GM12878 (cell line): ENCODE measurements around the gene GVQW3. TPM values are rescaled to one million over a fixed set of nuclear protein-coding genes. Genes with fewer than 3 reads are reported as not detected.

ENCODE experiments used
- ATAC-seq: fragments of 200-7000 bp; cut with Tn5 transposase; 3 replicates; pipeline ENCODE4 v1.9.1; 2020; ENCODE audit warnings: mild to moderate bottlenecking, moderate library complexity
- BruUV-seq: library from RNA; stranded (reverse); fragments of 400-500 nt; replicated peaks from 2 replicates; lab custom pipeline; 2021; lab: Mats Ljungman, UMichigan
- CTCF ChIA-PET: fragments of 300-600 bp; sonication (Branson Sonifier 250); formaldehyde crosslinking; extraction: SDS; loops from one replicate; lab custom pipeline; 2021; ENCODE audit warnings: inconsistent platforms; lab: Yijun Ruan, JAX
- POLR2A ChIA-PET: fragments of 350-600 bp; formaldehyde crosslinking; extraction: SDS; loops from one replicate; lab custom pipeline; 2021; ENCODE audit warnings: inconsistent platforms; lab: Charles Lee
- RAD21 ChIA-PET: fragments of 300-600 bp; sonication (Branson Sonifier 250); formaldehyde crosslinking; loops from one replicate; lab custom pipeline; 2023; ENCODE audit warnings: antibody characterized with exemption; ENCODE audit not compliant: unreplicated experiment; lab: Charles Lee
- SMC1A ChIA-PET: fragments of 300-600 bp; sonication (Branson Sonifier 250); formaldehyde crosslinking; loops from one replicate; lab custom pipeline; 2023; ENCODE audit not compliant: unreplicated experiment, uncharacterized antibody; lab: Charles Lee
- DNase-seq: peaks from one replicate; pipeline ENCODE4 v3.0.0-alpha.2; 2011; ENCODE audit warnings: low read depth, low spot score
- FAIRE-seq: peaks from 3 replicates; lab custom pipeline; 2011; peaks lifted over from hg19 to GRCh38; lab: Jason Lieb, UNC
- H2AFZ ChIP-seq: 2 replicates; pipeline ENCODE4 v1.6.0; 2011; ENCODE audit warnings: low read depth, low read length, control low read depth; ENCODE audit not compliant: control insufficient read depth
- H3K27ac ChIP-seq: 2 replicates; pipeline ENCODE4 v1.5.1; 2011; ENCODE audit warnings: control low read depth; ENCODE audit not compliant: control insufficient read depth, insufficient read depth
- H3K27me3 ChIP-seq, 2 experiments: replicated peaks in 1 of 2; 2 replicates each; pipeline versions ENCODE4 v1.6.0 to v1.6.1; 2011; ENCODE audit warnings: low read length in 1 of 2; ENCODE audit not compliant: control insufficient read depth in 2 of 2, insufficient read depth in 2 of 2
- H3K36me3 ChIP-seq, 2 experiments: 2 replicates each; pipeline ENCODE4 v1.5.1; 2011; ENCODE audit warnings: low read length in 1 of 2; ENCODE audit not compliant: control insufficient read depth in 2 of 2, insufficient read depth in 2 of 2
- H3K4me1 ChIP-seq: 2 replicates; pipeline ENCODE4 v1.6.1; 2011; ENCODE audit warnings: mild to moderate bottlenecking, low read length, moderate library complexity, mixed read lengths; ENCODE audit not compliant: control insufficient read depth, insufficient read depth
- H3K4me2 ChIP-seq: 2 replicates; pipeline ENCODE4 v1.6.0; 2011; ENCODE audit warnings: control low read depth; ENCODE audit not compliant: control insufficient read depth, insufficient read depth
- H3K4me3 ChIP-seq: fragments of 200-600 bp; sonication (generic); 2 replicates; pipeline ENCODE4 v1.5.1; 2016
- H3K79me2 ChIP-seq: 2 replicates; pipeline ENCODE4 v1.6.0; 2011; ENCODE audit warnings: low read length; ENCODE audit not compliant: control insufficient read depth, insufficient read depth
- H3K9ac ChIP-seq: 2 replicates; pipeline ENCODE4 v1.8.0; 2011; ENCODE audit warnings: low read length, control low read depth, mixed read lengths; ENCODE audit not compliant: control insufficient read depth, insufficient read depth
- H3K9me3 ChIP-seq: replicated peaks from 3 replicates; pipeline ENCODE4 v1.5.1; 2011; ENCODE audit warnings: mild to moderate bottlenecking, low read length; ENCODE audit not compliant: control insufficient read depth, insufficient read depth
- H4K20me1 ChIP-seq: 2 replicates; pipeline ENCODE4 v1.6.0; 2011; ENCODE audit not compliant: control insufficient read depth, insufficient read depth
- BCL11A ChIP-seq: IDR thresholded peaks from 2 replicates; pipeline ENCODE4 v1.6.1; 2011; ENCODE audit warnings: low read depth, low read length
- CEBPB ChIP-seq, 2 experiments: fragments of 150-350 bp in 1 of 2; IDR thresholded peaks; 2 replicates each; pipeline ENCODE4 v1.6.1; 2012 to 2014; ENCODE audit warnings: low read depth in 2 of 2, low read length in 2 of 2, borderline replicate concordance in 1 of 2, inconsistent platforms in 1 of 2
- FOXK2 ChIP-seq: fragments of 450-650 bp; IDR thresholded peaks from 2 replicates; pipeline ENCODE4 v1.6.1; 2017; ENCODE audit warnings: mild to moderate bottlenecking, moderate library complexity
- HDAC6 ChIP-seq: fragments of 200-600 bp; sonication (generic); IDR thresholded peaks from one replicate; pipeline ENCODE4 v1.8.0; 2017; ENCODE audit warnings: antibody characterized with exemption; ENCODE audit not compliant: unreplicated experiment
- IRF4 ChIP-seq: IDR thresholded peaks from 2 replicates; pipeline ENCODE4 v1.6.1; 2011; ENCODE audit warnings: low read depth, low read length
- MTA2 ChIP-seq: fragments of 450-650 bp; IDR thresholded peaks from 2 replicates; pipeline ENCODE4 v1.6.1; 2016; ENCODE audit warnings: low read depth, mild to moderate bottlenecking, moderate library complexity
- NFIC ChIP-seq: IDR thresholded peaks from 2 replicates; pipeline ENCODE4 v1.6.1; 2012; ENCODE audit warnings: low read depth, mild to moderate bottlenecking, inconsistent platforms, low read length, moderate library complexity
- NR2C1 ChIP-seq: fragments of 450-650 bp; IDR thresholded peaks from 2 replicates; pipeline ENCODE4 v1.6.1; 2017; ENCODE audit warnings: antibody characterized with exemption, mild to moderate bottlenecking, moderate library complexity
- SP1 ChIP-seq: IDR thresholded peaks from one replicate; pipeline ENCODE4 v1.6.1; 2011; ENCODE audit warnings: low read depth, low read length
- STAT1 ChIP-seq: fragments of 450-650 bp; conservative IDR thresholded peaks from 2 replicates; pipeline ENCODE4 v1.6.1; 2014; ENCODE audit warnings: antibody characterized with exemption, mild to moderate bottlenecking
- SUPT20H ChIP-seq: IDR thresholded peaks from 2 replicates; pipeline ENCODE4 v1.6.1; 2011; ENCODE audit warnings: low read depth, mild to moderate bottlenecking, low read length, moderate library complexity, borderline replicate concordance; ENCODE audit not compliant: control insufficient read depth
- YBX1 ChIP-seq: fragments of 450-650 bp; IDR thresholded peaks from 2 replicates; pipeline ENCODE4 v1.6.1; 2016; ENCODE audit warnings: antibody characterized with exemption
- YY1 ChIP-seq: IDR thresholded peaks from 2 replicates; pipeline ENCODE4 v1.6.1; 2011; ENCODE audit warnings: low read depth, mild to moderate bottlenecking, low read length
- ZZZ3 ChIP-seq: IDR thresholded peaks from 2 replicates; pipeline ENCODE4 v1.6.1; 2011; ENCODE audit warnings: low read depth; ENCODE audit not compliant: control insufficient read depth, insufficient read length
- WGBS: methylation state at CpG from one replicate; pipeline ENCODE4 v1.1.6; 2016; ENCODE audit warnings: low lambda C conversion rate; ENCODE audit not compliant: insufficient replicate concordance, insufficient coverage; ENCODE audit errors: missing lambda C conversion rate; 5-methylcytosine and 5-hydroxymethylcytosine counted together
- in situ Hi-C: fragments of 300-500 bp; cut with MboI; formaldehyde crosslinking; loops from 9 replicates; pipeline ENCODE4 v1.14.3; 2018; ENCODE audit warnings: mixed read lengths
- intact Hi-C: fragments of 100-400 bp; cut with micrococcal nuclease; formaldehyde crosslinking; loops from one replicate; pipeline ENCODE4 v1.14.2; 2022; ENCODE audit not compliant: unreplicated experiment
- polyA plus RNA-seq, 11 experiments: library from polyadenylated mRNA; depleted of rRNA in 4 of 11; unstranded in 6 of 11; stranded (reverse) in 5 of 11; fragments of >200 nt; fragmentation: Nextera tagmentation in 4 of 11; fragmentation: Illumina TruSeq in 1 of 11; extraction: Ambion mirVana in 4 of 11; extraction: Trizol in 1 of 11; gene quantifications; 1 replicate in 1 of 11; 2 replicates in 10 of 11; pipeline versions ENCODE4 v1.2.1 to v1.2.3, GENCODE V29; 2011 to 2016; ENCODE audit warnings: inconsistent platforms in 2 of 11, missing spikeins in 2 of 11, low read depth in 1 of 11
- total RNA-seq, 4 experiments: library from RNA; depleted of rRNA in 3 of 4; stranded (reverse); fragments of >200 nt in 3 of 4; fragmentation: Illumina TruSeq in 1 of 4; extraction: Trizol in 1 of 4; gene quantifications; 2 replicates each; pipeline versions ENCODE4 v1.2.1 to v1.2.3, GENCODE V29; 2013 to 2021
- TF ChIP-seq, protein P1 (sequence below), 3 experiments: IDR thresholded peaks in 2 of 3; conservative IDR thresholded peaks in 1 of 3; 2 replicates each; pipeline ENCODE4 v1.5.1; 2011; ENCODE audit warnings: low read depth in 3 of 3, low read length in 3 of 3, mild to moderate bottlenecking in 3 of 3, control low read depth in 2 of 3, moderate library complexity in 2 of 3, inconsistent platforms in 1 of 3, mixed read lengths in 1 of 3; ENCODE audit not compliant: control insufficient read depth in 2 of 3, insufficient read depth in 1 of 3; ENCODE audit errors: extremely low read depth in 1 of 3
- TF ChIP-seq, protein P2 (sequence below): fragments of 450-650 bp; IDR thresholded peaks from 2 replicates; pipeline ENCODE4 v1.6.1; 2017; ENCODE audit warnings: low read depth, mild to moderate bottlenecking, moderate library complexity

The GVQW3 gene
- total and polyA plus RNA-seq, 10 of the 15 experiments (the other 5 are each of a cell fraction or from before 2014, with no cell fraction given): 0.13 to 3.3 (median 1.7) TPM

DNA sequence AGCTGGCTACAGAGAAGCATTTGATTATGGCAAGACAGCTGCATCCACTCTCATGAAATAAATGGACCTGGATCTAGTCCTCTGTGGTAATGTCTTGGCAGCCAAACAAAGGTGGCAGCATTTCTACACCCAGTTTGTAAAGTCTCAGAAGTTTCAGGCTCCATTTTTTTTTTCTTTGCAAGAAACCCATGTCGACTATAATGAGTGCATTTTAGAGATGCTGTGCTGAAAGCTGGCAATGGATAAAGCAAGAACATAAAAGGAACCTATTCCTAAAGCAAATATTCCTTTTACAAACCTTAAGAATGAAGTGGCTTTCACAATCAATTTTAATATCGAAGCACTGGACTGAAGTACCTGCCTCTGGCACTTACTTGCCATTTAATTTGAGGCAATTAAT, 33.7 kb upstream of the GVQW3 start:
- 98% methylated on average over 2 of the region's 2 CpGs for WGBS
- Histone ChIP-seq H3K9ac (no peak overlapping the region), H3K27ac (no peak overlapping the region), H3K4me2 (no peak overlapping the region), H3K9me3 (no peaks in the 10 kb centered on the region), H2AFZ (no peak overlapping the region), H3K27me3 (no peaks in the 10 kb centered on the region), H4K20me1 (no peaks in the 10 kb centered on the region), H3K79me2 (no peaks in the 10 kb centered on the region), H3K36me3 (no peaks in the 10 kb centered on the region), H3K4me3 (no peak overlapping the region), H3K4me1 (no peaks in the 10 kb centered on the region)
- intact Hi-C loops (loop anchor here (10.0 kb wide), 1 partner anchor 167 kb away; no protein-coding TSS in a partner anchor), in situ Hi-C loops (no loop called here)
- ChIA-PET RAD21 (no interaction called here), POLR2A (no interaction called here), CTCF (interaction anchor here (0.7 to 1.6 kb wide), 2 partner anchors 14 to 474 kb away, joined by 3 read pairs; no protein-coding TSS in a partner anchor), SMC1A (no interaction called here)
- DNase-seq (no peak), FAIRE-seq (no peak), ATAC-seq (no peak)
- BruUV-seq: no TSS peak
- no peak for TF ChIP-seq STAT1
- no peak for TF ChIP-seq NR2C1
- TF ChIP-seq, protein P1, sequence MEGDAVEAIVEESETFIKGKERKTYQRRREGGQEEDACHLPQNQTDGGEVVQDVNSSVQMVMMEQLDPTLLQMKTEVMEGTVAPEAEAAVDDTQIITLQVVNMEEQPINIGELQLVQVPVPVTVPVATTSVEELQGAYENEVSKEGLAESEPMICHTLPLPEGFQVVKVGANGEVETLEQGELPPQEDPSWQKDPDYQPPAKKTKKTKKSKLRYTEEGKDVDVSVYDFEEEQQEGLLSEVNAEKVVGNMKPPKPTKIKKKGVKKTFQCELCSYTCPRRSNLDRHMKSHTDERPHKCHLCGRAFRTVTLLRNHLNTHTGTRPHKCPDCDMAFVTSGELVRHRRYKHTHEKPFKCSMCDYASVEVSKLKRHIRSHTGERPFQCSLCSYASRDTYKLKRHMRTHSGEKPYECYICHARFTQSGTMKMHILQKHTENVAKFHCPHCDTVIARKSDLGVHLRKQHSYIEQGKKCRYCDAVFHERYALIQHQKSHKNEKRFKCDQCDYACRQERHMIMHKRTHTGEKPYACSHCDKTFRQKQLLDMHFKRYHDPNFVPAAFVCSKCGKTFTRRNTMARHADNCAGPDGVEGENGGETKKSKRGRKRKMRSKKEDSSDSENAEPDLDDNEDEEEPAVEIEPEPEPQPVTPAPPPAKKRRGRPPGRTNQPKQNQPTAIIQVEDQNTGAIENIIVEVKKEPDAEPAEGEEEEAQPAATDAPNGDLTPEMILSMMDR (IDR thresholded peaks at IDR 0.05 in 2 of 3, conservative IDR thresholded peaks at IDR 0.05 in 1 of 3; ENCODE audit: control insufficient read depth in 2 of 3, extremely low read depth in 1 of 3, insufficient read depth in 1 of 3, low read depth in 3 of 3, low read length in 3 of 3): peak in 1 of 3 experiments; percentile 13; a peak in 1 of 6 replicates
- TF ChIP-seq FOXK2: no peak
- no peak for TF ChIP-seq YBX1

DNA sequence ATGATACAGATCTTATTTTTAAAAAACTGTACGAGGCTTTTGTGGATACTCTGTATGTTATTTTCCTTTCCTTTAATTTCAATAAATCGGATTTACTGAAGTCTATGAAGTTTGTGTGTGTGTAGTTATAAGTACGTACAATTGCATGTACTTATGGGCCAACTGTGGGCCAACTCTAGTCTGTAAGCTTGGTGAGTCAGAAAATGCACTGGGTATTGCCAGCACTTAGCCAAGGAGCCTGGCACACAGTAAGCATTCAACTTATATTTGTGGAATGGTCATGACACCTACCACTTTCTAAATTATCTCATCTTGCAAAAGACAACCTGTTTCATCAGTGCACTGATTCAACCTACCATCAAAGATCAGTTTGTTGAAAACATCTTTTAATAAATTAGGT, 32.8 kb upstream of the GVQW3 start:
- DNase-seq (no peak), ATAC-seq (no peak), FAIRE-seq (no peak)
- intact Hi-C loops: loop anchor here (10.0 kb wide), 1 partner anchor 166 kb away; no protein-coding TSS in a partner anchor
- no peak overlapping the region for H3K27ac ChIP-seq
- no peaks in the 10 kb centered on the region for H4K20me1 ChIP-seq
- ChIA-PET CTCF (interaction anchor here (0.7 kb wide), 1 partner anchor 475 kb away, joined by 3 read pairs; no protein-coding TSS in a partner anchor), POLR2A (no interaction called here), RAD21 (no interaction called here), SMC1A (interaction anchor here (1.3 to 1.7 kb wide), 2 partner anchors 8 to 27 kb away, joined by 4 to 6 read pairs; no protein-coding TSS in a partner anchor)
- no peaks in the 10 kb centered on the region for H3K9me3 ChIP-seq
- H2AFZ ChIP-seq: no peak overlapping the region
- in situ Hi-C loops: no loop called here
- no peaks in the 10 kb centered on the region for H3K79me2 ChIP-seq
- H3K4me3 ChIP-seq: no peak overlapping the region
- H3K4me2 ChIP-seq: no peak overlapping the region
- 93% methylated on average over 3 of the region's 3 CpGs for WGBS
- BruUV-seq: no TSS peak
- H3K27me3 ChIP-seq: no peaks in the 10 kb centered on the region
- H3K9ac ChIP-seq: no peak overlapping the region
- no peaks in the 10 kb centered on the region for H3K36me3 ChIP-seq
- no peaks in the 10 kb centered on the region for H3K4me1 ChIP-seq
- TF ChIP-seq HDAC6 (no peak), IRF4 (no peak), SUPT20H (no peak), MTA2 (no peak), CEBPB (IDR thresholded peaks at IDR 0.05; ENCODE audit: borderline replicate concordance in 1 of 2, low read depth in 2 of 2, low read length in 2 of 2) (no peak), NFIC (no peak), ZZZ3 (no peak), YY1 (no peak), SP1 (no peak), BCL11A (no peak)
- TF ChIP-seq, protein P2, sequence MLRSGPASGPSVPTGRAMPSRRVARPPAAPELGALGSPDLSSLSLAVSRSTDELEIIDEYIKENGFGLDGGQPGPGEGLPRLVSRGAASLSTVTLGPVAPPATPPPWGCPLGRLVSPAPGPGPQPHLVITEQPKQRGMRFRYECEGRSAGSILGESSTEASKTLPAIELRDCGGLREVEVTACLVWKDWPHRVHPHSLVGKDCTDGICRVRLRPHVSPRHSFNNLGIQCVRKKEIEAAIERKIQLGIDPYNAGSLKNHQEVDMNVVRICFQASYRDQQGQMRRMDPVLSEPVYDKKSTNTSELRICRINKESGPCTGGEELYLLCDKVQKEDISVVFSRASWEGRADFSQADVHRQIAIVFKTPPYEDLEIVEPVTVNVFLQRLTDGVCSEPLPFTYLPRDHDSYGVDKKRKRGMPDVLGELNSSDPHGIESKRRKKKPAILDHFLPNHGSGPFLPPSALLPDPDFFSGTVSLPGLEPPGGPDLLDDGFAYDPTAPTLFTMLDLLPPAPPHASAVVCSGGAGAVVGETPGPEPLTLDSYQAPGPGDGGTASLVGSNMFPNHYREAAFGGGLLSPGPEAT: no peak
